Measurements from ENCODE around the gene NRIP1. TPM values are rescaled to one million over a fixed set of nuclear protein-coding genes. Genes with fewer than 3 reads are reported as not detected.

The NRIP1 gene
- total RNA-seq, 4 donors from 2014 or later, result 15.9 to 21.6 (median 16.9) TPM

DNA sequence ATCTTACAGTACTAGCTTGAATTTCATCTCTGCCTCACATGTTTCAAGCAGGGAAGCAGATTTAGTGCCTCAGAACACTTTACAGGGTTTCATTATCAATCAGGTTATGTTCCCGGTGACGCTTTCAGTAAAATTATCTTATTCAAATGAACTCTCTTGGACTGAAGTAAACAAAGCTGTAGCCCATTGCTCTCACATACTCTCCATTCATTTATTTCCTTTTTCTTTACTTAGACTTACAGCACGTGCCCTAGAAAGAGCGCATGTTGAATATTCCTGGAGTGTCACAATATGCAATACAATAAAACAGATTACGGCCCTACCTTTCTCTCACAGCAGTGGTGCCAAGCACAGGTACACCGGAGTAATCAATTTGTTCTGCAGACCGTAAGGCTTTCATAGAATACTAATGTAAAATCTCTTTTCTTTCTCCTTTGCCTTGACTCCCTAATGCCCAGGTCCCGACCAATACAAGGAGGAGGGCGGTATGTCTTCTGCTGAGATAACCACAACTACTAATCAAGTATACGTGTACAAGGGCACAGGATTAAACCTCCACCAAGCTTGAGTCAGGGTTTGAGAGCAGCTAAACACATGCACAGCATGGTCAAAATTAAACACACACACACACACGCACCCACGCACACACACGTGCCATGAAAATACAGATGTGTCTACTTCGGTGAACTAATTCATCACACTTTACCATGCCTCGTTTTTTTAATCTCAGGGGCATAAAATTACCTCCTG, 62.8 kb downstream of the NRIP1 start:
- DNase-seq (ENCODE audit: low spot score in 2 of 2), result no peak
- WGBS, 2 donors, result 90 to 91% methylated on average over 15 of the region's 15 CpGs
- no peak for TF ChIP-seq POLR2A (IDR thresholded peaks at IDR 0.05)
- TF ChIP-seq, protein P1, sequence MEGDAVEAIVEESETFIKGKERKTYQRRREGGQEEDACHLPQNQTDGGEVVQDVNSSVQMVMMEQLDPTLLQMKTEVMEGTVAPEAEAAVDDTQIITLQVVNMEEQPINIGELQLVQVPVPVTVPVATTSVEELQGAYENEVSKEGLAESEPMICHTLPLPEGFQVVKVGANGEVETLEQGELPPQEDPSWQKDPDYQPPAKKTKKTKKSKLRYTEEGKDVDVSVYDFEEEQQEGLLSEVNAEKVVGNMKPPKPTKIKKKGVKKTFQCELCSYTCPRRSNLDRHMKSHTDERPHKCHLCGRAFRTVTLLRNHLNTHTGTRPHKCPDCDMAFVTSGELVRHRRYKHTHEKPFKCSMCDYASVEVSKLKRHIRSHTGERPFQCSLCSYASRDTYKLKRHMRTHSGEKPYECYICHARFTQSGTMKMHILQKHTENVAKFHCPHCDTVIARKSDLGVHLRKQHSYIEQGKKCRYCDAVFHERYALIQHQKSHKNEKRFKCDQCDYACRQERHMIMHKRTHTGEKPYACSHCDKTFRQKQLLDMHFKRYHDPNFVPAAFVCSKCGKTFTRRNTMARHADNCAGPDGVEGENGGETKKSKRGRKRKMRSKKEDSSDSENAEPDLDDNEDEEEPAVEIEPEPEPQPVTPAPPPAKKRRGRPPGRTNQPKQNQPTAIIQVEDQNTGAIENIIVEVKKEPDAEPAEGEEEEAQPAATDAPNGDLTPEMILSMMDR (IDR thresholded peaks at IDR 0.05), result no peak
- intact Hi-C loops (cut with DNase I; ENCODE audit: low total_unique reads), result no loop called here
- no peak overlapping the region for H3K4me3 ChIP-seq (ENCODE audit: low read depth, poor library complexity, severe bottlenecking)

DNA sequence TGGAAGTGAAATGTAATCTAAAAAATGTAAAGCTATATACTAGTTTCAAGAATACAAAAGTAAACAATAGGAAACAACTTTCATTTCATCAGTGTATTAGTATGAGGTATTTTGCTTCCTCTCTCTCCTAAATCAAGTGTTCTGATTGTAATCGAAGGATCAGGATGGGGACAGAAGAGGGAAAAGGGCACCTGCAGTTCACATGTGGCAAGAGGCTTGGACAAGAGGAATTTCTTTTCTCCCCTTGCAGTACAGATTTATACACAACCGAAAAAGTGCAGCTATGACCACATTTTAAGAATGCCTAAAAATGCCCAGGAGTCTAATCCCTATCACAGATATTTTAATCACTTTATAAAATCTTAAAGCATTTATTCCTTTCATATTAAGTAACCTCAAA, 63.7 kb downstream of the NRIP1 start:
- no peak for DNase-seq (ENCODE audit: low spot score in 2 of 2)
- intact Hi-C loops (cut with DNase I; ENCODE audit: low total_unique reads), result no loop called here
- no peak for TF ChIP-seq POLR2A (IDR thresholded peaks at IDR 0.05)
- TF ChIP-seq, protein P1 (IDR thresholded peaks at IDR 0.05), result no peak
- no peak overlapping the region for H3K4me3 ChIP-seq (ENCODE audit: low read depth, poor library complexity, severe bottlenecking)
- WGBS, 2 donors, result 66 to 69% methylated on average over 2 of the region's 2 CpGs

DNA sequence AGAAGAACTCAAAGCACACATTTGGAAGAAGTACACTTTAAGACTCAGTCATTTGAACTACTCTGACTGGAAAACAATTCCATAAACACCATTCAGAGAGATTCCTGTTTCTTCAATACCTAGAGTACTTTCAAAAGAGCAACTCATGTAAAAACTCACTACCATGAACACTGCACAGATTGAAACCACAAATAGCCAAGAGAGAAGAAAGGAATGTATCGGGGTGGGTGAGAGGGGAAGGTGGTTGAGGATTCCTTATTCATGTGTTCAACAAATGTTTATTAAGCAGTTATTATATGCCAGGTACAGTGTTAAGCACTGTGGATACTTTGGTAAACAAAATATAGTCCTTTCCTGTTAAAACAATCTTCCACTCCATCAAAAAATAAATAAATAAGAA, 64.7 kb downstream of the NRIP1 start:
- intact Hi-C loops (cut with DNase I; ENCODE audit: low total_unique reads), result no loop called here
- DNase-seq (ENCODE audit: low spot score in 2 of 2), result no peak
- TF ChIP-seq POLR2A (IDR thresholded peaks at IDR 0.05), result no peak
- TF ChIP-seq, protein P1 (IDR thresholded peaks at IDR 0.05), result no peak
- WGBS, 2 donors, result 88 to 97% methylated on average over 1 of the region's 1 CpG
- no peak overlapping the region for H3K4me3 ChIP-seq (ENCODE audit: low read depth, poor library complexity, severe bottlenecking)

DNA sequence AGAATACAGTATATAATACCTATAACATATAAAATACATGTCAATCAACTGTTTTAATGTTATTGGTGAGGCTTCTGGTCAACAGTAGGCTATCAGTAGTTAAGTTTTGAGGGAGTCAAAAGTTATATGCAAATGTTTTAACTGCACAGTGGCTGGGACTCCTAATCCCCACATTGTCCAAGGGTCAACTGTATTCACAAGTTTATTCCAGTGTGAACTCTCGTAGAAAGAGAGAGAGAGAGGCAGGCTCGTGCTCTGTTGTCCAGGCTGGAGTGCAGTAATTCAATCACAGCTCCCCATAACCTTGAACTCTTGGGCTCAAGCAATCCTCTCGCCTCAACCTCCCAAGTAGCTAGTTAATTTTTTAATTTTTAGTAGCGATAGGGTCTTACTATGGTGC, 66.0 kb downstream of the NRIP1 start:
- no peak overlapping the region for H3K4me3 ChIP-seq (ENCODE audit: low read depth, poor library complexity, severe bottlenecking)
- intact Hi-C loops (cut with DNase I; ENCODE audit: low total_unique reads), result no loop called here
- WGBS, 2 donors, result 85 to 97% methylated on average over 4 of the region's 4 CpGs
- no peak for DNase-seq (ENCODE audit: low spot score in 2 of 2)
- no peak for TF ChIP-seq POLR2A (IDR thresholded peaks at IDR 0.05)
- TF ChIP-seq, protein P1 (IDR thresholded peaks at IDR 0.05), result no peak

DNA sequence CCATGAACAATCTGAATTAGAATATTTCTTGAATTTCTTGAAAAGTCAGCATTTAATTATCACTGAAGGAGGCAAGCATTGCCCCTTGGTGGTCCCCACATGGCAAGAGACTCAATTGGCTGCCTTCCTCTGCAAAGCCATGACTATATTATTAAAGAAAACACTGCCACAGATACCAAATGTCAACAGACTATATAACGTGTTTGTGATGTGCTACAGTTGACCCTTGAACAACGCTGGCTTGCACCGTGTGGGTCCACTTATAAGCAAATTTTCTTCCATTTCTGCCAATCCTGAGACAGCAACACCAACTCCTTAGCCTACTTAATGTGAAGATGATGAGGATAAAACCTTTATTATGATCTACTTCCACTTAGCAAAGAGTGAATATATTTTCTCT, 66.5 kb downstream of the NRIP1 start:
- DNase-seq (ENCODE audit: low spot score in 2 of 2), result no peak
- intact Hi-C loops (cut with DNase I; ENCODE audit: low total_unique reads), result no loop called here
- H3K4me3 ChIP-seq (ENCODE audit: low read depth, poor library complexity, severe bottlenecking), result no peak overlapping the region
- 86 to 90% methylated on average over 3 of the region's 3 CpGs for WGBS, 2 donors
- no peak for TF ChIP-seq POLR2A (IDR thresholded peaks at IDR 0.05)
- TF ChIP-seq, protein P1 (IDR thresholded peaks at IDR 0.05), result no peak

Data from lower leg skin (tissue), 4 donors.